Stimulated activated CD4-positive, alpha-beta T cell treated with anti-CD3 and anti-CD28 coated beads, Interleukin-1b, Interleukin-23, amount 100 ng/mL, for 24 hours (primary cell): Measurements from ENCODE around the gene S1PR3.

Source experiments
- DNase-seq, 4 experiments: peaks; one replicate each; pipeline ENCODE4 v3.0.0-alpha.2; 2020; ENCODE audit warnings: low read depth in 4 of 4, low spot score in 1 of 4

The S1PR3 gene

GRCh38 chr9:88968799-88969198 lies 22.5 kb upstream of the S1PR3 start:
- no peak for DNase-seq

GRCh38 chr9:88969646-88970373 lies 21.5 kb upstream of the S1PR3 start:
- no peak for DNase-seq

- DNase-seq = no peak
Measured at GRCh38 chr9:88971131-88971960, 19.9 kb upstream of the S1PR3 start.

- DNase-seq = no peak
Measured at GRCh38 chr9:88972401-88972800, 18.9 kb upstream of the S1PR3 start.

GRCh38 chr9:88973281-88974045 lies 17.8 kb upstream of the S1PR3 start:
- DNase-seq = no peak

- DNase-seq = no peak
Measured at GRCh38 chr9:88974641-88975040, 16.6 kb upstream of the S1PR3 start.

- no peak for DNase-seq
Measured at GRCh38 chr9:88975966-88976889, 15.0 kb upstream of the S1PR3 start.

- no peak for DNase-seq
Measured at GRCh38 chr9:88976890-88977257, 14.4 kb upstream of the S1PR3 start.

GRCh38 chr9:88978034-88978433 lies 13.2 kb upstream of the S1PR3 start:
- DNase-seq = no peak

GRCh38 chr9:88979021-88979420 lies 12.2 kb upstream of the S1PR3 start:
- DNase-seq = no peak

GRCh38 chr9:88979791-88980190 lies 11.5 kb upstream of the S1PR3 start:
- no peak for DNase-seq

GRCh38 chr9:88980740-88981203 lies 10.5 kb upstream of the S1PR3 start:
- DNase-seq = no peak

GRCh38 chr9:88983865-88984542 lies 7.3 kb upstream of the S1PR3 start:
- DNase-seq = no peak

- no peak for DNase-seq
Measured at GRCh38 chr9:88984543-88984883, 6.8 kb upstream of the S1PR3 start.

GRCh38 chr9:88985616-88986015 lies 5.7 kb upstream of the S1PR3 start:
- no peak for DNase-seq

GRCh38 chr9:88986776-88987175 lies 4.5 kb upstream of the S1PR3 start:
- DNase-seq = no peak

GRCh38 chr9:88987661-88988060 lies 3.6 kb upstream of the S1PR3 start:
- no peak for DNase-seq

- DNase-seq = peak in 1 of 4 experiments; percentile 6
Measured at GRCh38 chr9:88988796-88989641, 2.2 kb upstream of the S1PR3 start.

GRCh38 chr9:88990041-88990728 lies 1.1 kb upstream of the S1PR3 start:
- DNase-seq = no peak
